ENCODE data around the gene GAGE10. TPM values are rescaled to one million over a fixed set of nuclear protein-coding genes. Genes with fewer than 3 reads are reported as not detected.
"Not testable (repeated sequence)": the region's sequence is repeated elsewhere in the genome, so short reads cannot be mapped to it uniquely, and the experiment has no call there.

Gene GAGE10
- total RNA-seq, 1 donor = not detected

- not testable (repeated sequence) for DNase-seq (ENCODE audit: low read depth in 2 of 3, low spot score in 2 of 3)
Measured at GRCh38 chrX:49321737-49322136, 18.3 kb downstream of the GAGE10 start, which contains the start of gene GAGE12J. TSS of gene GAGE12J (plus strand) at chrX:49322037. CDS start at chrX:49323194, 1,157 bp downstream.

- not testable (repeated sequence) for DNase-seq (ENCODE audit: low read depth in 2 of 3, low spot score in 2 of 3)
Measured at GRCh38 chrX:49322266-49322665, 18.8 kb downstream of the GAGE10 start.

GRCh38 chrX:49323735-49324134, 20.3 kb downstream of the GAGE10 start:
- not testable (repeated sequence) for DNase-seq (ENCODE audit: low read depth in 2 of 3, low spot score in 2 of 3)

GRCh38 chrX:49330421-49330820, 27.0 kb downstream of the GAGE10 start:
- not testable (repeated sequence) for DNase-seq (ENCODE audit: low read depth in 2 of 3, low spot score in 2 of 3)

GRCh38 chrX:49331282-49331681, 27.8 kb downstream of the GAGE10 start, which contains the start of gene GAGE13:
TSS of gene GAGE13 (plus strand) at chrX:49331582. CDS start at chrX:49332738, 1,156 bp downstream.
- not testable (repeated sequence) for DNase-seq (ENCODE audit: low read depth in 2 of 3, low spot score in 2 of 3)

- DNase-seq (ENCODE audit: low read depth in 2 of 3, low spot score in 2 of 3) = not testable (repeated sequence)
Measured at GRCh38 chrX:49331841-49332240, 28.4 kb downstream of the GAGE10 start.

- DNase-seq (ENCODE audit: low read depth in 2 of 3, low spot score in 2 of 3) = not testable (repeated sequence)
Measured at GRCh38 chrX:49341449-49341848, 38.0 kb downstream of the GAGE10 start.

GRCh38 chrX:49344496-49345175, 41.2 kb downstream of the GAGE10 start:
- DNase-seq (ENCODE audit: low read depth in 2 of 3, low spot score in 2 of 3) = not testable (repeated sequence)

GRCh38 chrX:49345402-49345801, 42.0 kb downstream of the GAGE10 start:
- not testable (repeated sequence) for DNase-seq (ENCODE audit: low read depth in 2 of 3, low spot score in 2 of 3)

GRCh38 chrX:49346150-49346549, 42.7 kb downstream of the GAGE10 start:
- DNase-seq (ENCODE audit: low read depth in 2 of 3, low spot score in 2 of 3) = not testable (repeated sequence)

Other genes with a start within 250 kb of the GAGE10 start
- gene CCDC120, start 244.6 kb upstream of the GAGE10 start, total RNA-seq = 3.5 TPM
- 14.0 TPM for gene PRAF2, start 229.6 kb upstream of the GAGE10 start, total RNA-seq
- gene WDR45, start 223.8 kb upstream of the GAGE10 start, total RNA-seq = 75.7 TPM
- gene GPKOW, start 179.9 kb upstream of the GAGE10 start, total RNA-seq = 15.6 TPM
- 3.5 TPM for gene MAGIX, start 140.9 kb upstream of the GAGE10 start, total RNA-seq
- gene PLP2, start 131.7 kb upstream of the GAGE10 start, total RNA-seq = 45.5 TPM
- gene PRICKLE3, start 117.3 kb upstream of the GAGE10 start, total RNA-seq = 19.9 TPM
- gene SYP, start 103.5 kb upstream of the GAGE10 start, total RNA-seq = 2.4 TPM
- 1.3 TPM for gene CACNA1F, start 70.3 kb upstream of the GAGE10 start, total RNA-seq
- 17.8 TPM for gene CCDC22, start 68.2 kb upstream of the GAGE10 start, total RNA-seq
- under 0.01 TPM for gene FOXP3, start 38.9 kb upstream of the GAGE10 start, total RNA-seq
- gene PPP1R3F, start 33.9 kb upstream of the GAGE10 start, total RNA-seq = 5.9 TPM
- not detected for gene GAGE12J, start 18.4 kb downstream of the GAGE10 start, total RNA-seq
- not detected for gene GAGE13, start 27.9 kb downstream of the GAGE10 start, total RNA-seq
- not detected for gene GAGE12C, start 228.5 kb downstream of the GAGE10 start, total RNA-seq
- gene GAGE12D, start 238.1 kb downstream of the GAGE10 start, total RNA-seq = not detected
- not detected for gene GAGE12E, start 247.6 kb downstream of the GAGE10 start, total RNA-seq

Data from hematopoietic multipotent progenitor cell (in vitro differentiated cells).